Smooth muscle cell (in vitro differentiated cells): ENCODE results near the gene ACSL3. TPM values are rescaled to one million over a fixed set of nuclear protein-coding genes. Genes with fewer than 3 reads are reported as not detected.
A peak's percentile ranks its signal among the peaks of the same experiment; 100 is the strongest.

Source experiments
- DNase-seq: peaks from one replicate; lab custom pipeline; 2025; ENCODE audit not compliant: unreplicated experiment; lab: John Stamatoyannopoulos, UW
- H2AFZ ChIP-seq: fragments of 200-600 bp; sonication (generic); 2 replicates; pipeline ENCODE4 v1.6.0; 2016; ENCODE audit warnings: antibody characterized with exemption, low read depth, mild to moderate bottlenecking
- H3F3A ChIP-seq: fragments of 200-600 bp; sonication (generic); 2 replicates; pipeline ENCODE4 v1.6.0; 2017; ENCODE audit warnings: antibody characterized with exemption, low read depth
- H3K27ac ChIP-seq: fragments of 200-600 bp; sonication (generic); 2 replicates; pipeline ENCODE4 v1.5.1; 2016; ENCODE audit warnings: low read depth, mild to moderate bottlenecking
- H3K27me3 ChIP-seq: fragments of 200-600 bp; sonication (generic); 2 replicates; pipeline ENCODE4 v1.6.1; 2016; ENCODE audit warnings: low read depth, mild to moderate bottlenecking
- H3K36me3 ChIP-seq: fragments of 200-600 bp; sonication (generic); 2 replicates; pipeline ENCODE4 v1.5.1; 2016; ENCODE audit warnings: low read depth
- H3K4me1 ChIP-seq: fragments of 200-600 bp; sonication (generic); 2 replicates; pipeline ENCODE4 v1.5.1; 2016; ENCODE audit warnings: low read depth
- H3K4me2 ChIP-seq: fragments of 200-600 bp; sonication (generic); 2 replicates; pipeline ENCODE4 v1.6.0; 2016; ENCODE audit warnings: mild to moderate bottlenecking
- H3K4me3 ChIP-seq: fragments of 200-600 bp; sonication (generic); 2 replicates; pipeline ENCODE4 v1.5.1; 2016; ENCODE audit warnings: mild to moderate bottlenecking
- H3K79me2 ChIP-seq: fragments of 200-600 bp; sonication (generic); 2 replicates; pipeline ENCODE4 v1.6.0; 2016; ENCODE audit warnings: low read depth, mild to moderate bottlenecking
- H3K9ac ChIP-seq: fragments of 200-600 bp; sonication (generic); 2 replicates; pipeline ENCODE4 v1.6.0; 2016; ENCODE audit warnings: low read depth
- H3K9me3 ChIP-seq: fragments of 200-600 bp; sonication (generic); replicated peaks from 2 replicates; pipeline ENCODE4 v1.5.1; 2016; ENCODE audit warnings: low read depth
- H4K20me1 ChIP-seq: fragments of 200-600 bp; sonication (generic); 2 replicates; pipeline ENCODE4 v1.6.0; 2016; ENCODE audit warnings: low read depth
- WGBS: methylation state at CpG from one replicate; pipeline ENCODE4 v1.1.7; 2016; ENCODE audit warnings: low lambda C conversion rate; 5-methylcytosine and 5-hydroxymethylcytosine counted together
- polyA plus RNA-seq: library from polyadenylated mRNA; unstranded; fragments of >200 nt; fragmentation: Nextera tagmentation; extraction: Ambion mirVana; gene quantifications from 2 replicates; pipeline ENCODE4 v1.2.1, GENCODE V29; 2016
- total RNA-seq: library from RNA; depleted of rRNA; stranded (reverse); fragments of >200 nt; gene quantifications from 2 replicates; pipeline ENCODE4 v1.2.3, GENCODE V29; 2014
- TF ChIP-seq, protein P1 (sequence below): fragments of 200-600 bp; sonication (generic); IDR thresholded peaks from 2 replicates; pipeline ENCODE4 v1.5.1; 2017; ENCODE audit warnings: borderline replicate concordance, mild to moderate bottlenecking, antibody characterized with exemption; ENCODE audit not compliant: insufficient read depth, poor library complexity, severe bottlenecking

Gene ACSL3
- total and polyA plus RNA-seq, 2 experiments from 2014 or later = 111 to 183 TPM

DNA sequence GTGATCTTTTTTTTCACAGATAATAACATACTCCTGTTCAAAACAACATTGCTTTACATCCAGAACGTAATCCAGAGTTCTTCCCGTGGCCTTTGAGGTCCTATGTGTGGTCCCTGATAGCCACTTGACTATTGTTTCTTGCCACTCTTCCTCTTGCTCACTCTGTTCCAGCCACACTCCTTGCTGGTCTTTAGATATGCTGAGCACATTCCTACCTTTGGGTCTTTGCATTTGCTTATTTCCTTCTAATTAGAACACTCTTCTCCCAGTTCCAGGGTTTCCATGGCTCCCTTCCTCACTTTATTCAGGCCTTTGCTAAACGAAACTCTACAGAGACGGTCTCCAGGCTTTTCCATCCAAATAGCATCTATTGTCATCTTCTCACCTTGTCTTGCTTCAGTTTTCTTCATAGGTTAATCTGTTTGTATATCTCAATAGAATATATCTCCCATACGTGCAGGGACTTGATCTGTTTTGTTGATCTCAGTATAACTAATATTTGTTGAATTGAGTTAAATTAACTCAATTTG is 59.9 kb downstream of the ACSL3 start:
- Histone ChIP-seq H3K9me3 (no peaks in the 10 kb centered on the region), H3K4me1 (peaks cover 6% of the 10 kb centered on the region), H3K79me2 (peaks cover 44% of the 10 kb centered on the region), H3K27me3 (no peaks in the 10 kb centered on the region), H3K27ac (peak overlapping the region; percentile 91), H4K20me1 (peaks cover 17% of the 10 kb centered on the region), H3F3A (peaks cover 3% of the 10 kb centered on the region), H3K4me3 (no peak overlapping the region), H3K36me3 (peaks cover 14% of the 10 kb centered on the region), H3K9ac (peak overlapping the region; percentile 9), H2AFZ (no peak overlapping the region), H3K4me2 (no peak overlapping the region)
- no peak for DNase-seq
- TF ChIP-seq, protein P1, sequence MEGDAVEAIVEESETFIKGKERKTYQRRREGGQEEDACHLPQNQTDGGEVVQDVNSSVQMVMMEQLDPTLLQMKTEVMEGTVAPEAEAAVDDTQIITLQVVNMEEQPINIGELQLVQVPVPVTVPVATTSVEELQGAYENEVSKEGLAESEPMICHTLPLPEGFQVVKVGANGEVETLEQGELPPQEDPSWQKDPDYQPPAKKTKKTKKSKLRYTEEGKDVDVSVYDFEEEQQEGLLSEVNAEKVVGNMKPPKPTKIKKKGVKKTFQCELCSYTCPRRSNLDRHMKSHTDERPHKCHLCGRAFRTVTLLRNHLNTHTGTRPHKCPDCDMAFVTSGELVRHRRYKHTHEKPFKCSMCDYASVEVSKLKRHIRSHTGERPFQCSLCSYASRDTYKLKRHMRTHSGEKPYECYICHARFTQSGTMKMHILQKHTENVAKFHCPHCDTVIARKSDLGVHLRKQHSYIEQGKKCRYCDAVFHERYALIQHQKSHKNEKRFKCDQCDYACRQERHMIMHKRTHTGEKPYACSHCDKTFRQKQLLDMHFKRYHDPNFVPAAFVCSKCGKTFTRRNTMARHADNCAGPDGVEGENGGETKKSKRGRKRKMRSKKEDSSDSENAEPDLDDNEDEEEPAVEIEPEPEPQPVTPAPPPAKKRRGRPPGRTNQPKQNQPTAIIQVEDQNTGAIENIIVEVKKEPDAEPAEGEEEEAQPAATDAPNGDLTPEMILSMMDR = no peak
- WGBS = 92% methylated on average over 5 of the region's 5 CpGs

DNA sequence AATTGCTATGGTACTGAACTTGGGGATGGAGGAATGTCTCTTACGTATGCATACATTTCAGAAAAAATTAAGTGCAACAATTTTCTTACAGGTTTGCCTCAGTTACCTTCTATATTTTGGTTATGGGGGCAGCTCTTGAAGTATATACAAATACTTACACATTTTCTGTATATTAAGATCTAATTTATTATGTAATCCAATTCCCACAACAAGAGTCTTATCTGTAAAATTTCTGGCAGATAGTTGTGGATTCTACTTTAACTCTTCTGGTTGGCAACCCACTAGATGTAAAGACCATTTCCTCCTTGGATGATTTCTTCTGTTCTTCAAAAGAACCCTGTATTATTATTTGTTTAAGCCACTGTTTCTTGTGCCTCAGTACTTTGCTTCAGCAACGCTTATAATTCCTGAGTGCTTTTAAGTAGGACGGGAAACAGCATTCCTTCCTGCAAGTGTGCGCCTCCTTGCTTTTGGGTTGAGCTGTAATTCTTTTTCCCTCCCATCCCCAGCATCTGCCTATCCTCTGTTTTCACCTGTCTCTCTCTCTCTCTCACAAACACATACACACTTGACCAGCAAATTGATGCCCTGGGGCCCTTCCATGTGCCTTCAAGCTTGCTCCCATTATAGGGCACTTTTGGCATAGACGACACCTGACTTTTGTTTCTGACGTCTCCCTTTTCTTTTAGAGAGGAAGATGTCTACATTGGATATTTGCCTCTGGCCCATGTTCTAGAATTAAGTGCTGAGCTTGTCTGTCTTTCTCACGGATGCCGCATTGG is 61.4 kb downstream of the ACSL3 start:
- TF ChIP-seq, protein P1 = no peak
- H3K9me3 ChIP-seq = no peaks in the 10 kb centered on the region
- peaks cover 3% of the 10 kb centered on the region for H3F3A ChIP-seq
- H3K4me3 ChIP-seq = no peak overlapping the region
- peaks cover 12% of the 10 kb centered on the region for H4K20me1 ChIP-seq
- 87% methylated on average over 8 of the region's 8 CpGs for WGBS
- H3K36me3 ChIP-seq = peaks cover 18% of the 10 kb centered on the region
- no peak overlapping the region for H2AFZ ChIP-seq
- H3K4me1 ChIP-seq = peaks cover 6% of the 10 kb centered on the region
- no peaks in the 10 kb centered on the region for H3K27me3 ChIP-seq
- peaks cover 37% of the 10 kb centered on the region for H3K79me2 ChIP-seq
- H3K27ac ChIP-seq = no peak overlapping the region
- no peak overlapping the region for H3K9ac ChIP-seq
- no peak overlapping the region for H3K4me2 ChIP-seq
- DNase-seq = no peak

DNA sequence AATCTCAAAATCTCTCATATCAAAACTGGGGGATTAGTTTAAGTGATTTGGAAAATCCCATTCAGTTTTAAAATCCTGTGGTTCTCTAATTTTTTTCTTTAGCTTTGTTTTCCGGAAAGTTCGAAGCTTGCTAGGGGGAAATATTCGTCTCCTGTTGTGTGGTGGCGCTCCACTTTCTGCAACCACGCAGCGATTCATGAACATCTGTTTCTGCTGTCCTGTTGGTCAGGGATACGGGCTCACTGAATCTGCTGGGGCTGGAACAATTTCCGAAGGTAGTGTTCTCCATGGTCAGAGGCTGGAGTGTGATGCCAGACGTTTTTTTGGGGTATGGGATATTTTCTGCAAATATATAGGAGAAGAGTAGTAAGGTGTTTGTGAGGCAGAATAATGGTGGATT is 66.1 kb downstream of the ACSL3 start:
- Histone ChIP-seq H3K4me1 (no peaks in the 10 kb centered on the region), H3K4me2 (no peak overlapping the region), H4K20me1 (peaks cover 11% of the 10 kb centered on the region), H3K4me3 (no peak overlapping the region), H3F3A (peaks cover 14% of the 10 kb centered on the region), H3K27ac (peak overlapping the region; percentile 20), H3K9ac (no peak overlapping the region), H3K79me2 (peaks cover 17% of the 10 kb centered on the region), H2AFZ (no peak overlapping the region), H3K27me3 (no peaks in the 10 kb centered on the region), H3K9me3 (no peaks in the 10 kb centered on the region), H3K36me3 (peaks cover 18% of the 10 kb centered on the region)
- TF ChIP-seq, protein P1 = no peak
- no peak for DNase-seq
- 71% methylated on average over 9 of the region's 9 CpGs for WGBS

DNA sequence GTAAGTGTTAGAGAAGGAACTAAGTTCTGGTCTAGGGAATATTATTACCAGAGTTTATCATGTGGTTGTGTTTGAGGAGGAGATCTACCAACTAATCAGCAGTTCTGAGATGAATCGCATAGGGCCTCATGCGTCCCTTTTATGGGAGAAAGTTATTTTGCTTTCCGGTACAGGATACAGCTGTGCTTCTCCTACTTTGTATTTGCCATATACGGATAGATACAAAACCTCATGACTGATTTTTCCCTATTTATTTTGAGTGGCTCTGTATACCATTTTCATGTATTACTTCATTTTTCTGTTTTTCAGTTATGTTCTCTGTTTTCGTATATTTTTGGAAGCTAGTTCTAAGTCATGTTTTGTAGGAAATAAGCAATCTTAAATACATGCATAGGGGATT is 66.8 kb downstream of the ACSL3 start:
- no peak for DNase-seq
- TF ChIP-seq, protein P1 = no peak
- 76% methylated on average over 5 of the region's 5 CpGs for WGBS
- Histone ChIP-seq H3F3A (peaks cover 14% of the 10 kb centered on the region), H3K9ac (no peak overlapping the region), H3K27ac (no peak overlapping the region), H3K4me3 (no peak overlapping the region), H3K36me3 (peaks cover 16% of the 10 kb centered on the region), H3K9me3 (no peaks in the 10 kb centered on the region), H2AFZ (no peak overlapping the region), H3K79me2 (peaks cover 17% of the 10 kb centered on the region), H4K20me1 (peaks cover 12% of the 10 kb centered on the region), H3K4me1 (no peaks in the 10 kb centered on the region), H3K4me2 (no peak overlapping the region), H3K27me3 (no peaks in the 10 kb centered on the region)
